HL-60 (cell line): Measurements from ENCODE around the gene KCNMA1.
A peak's percentile ranks its signal among the peaks of the same experiment; 100 is the strongest.

Experiments used
- DNase-seq, 2 experiments: peaks; one replicate each; pipeline ENCODE4 v3.0.0-alpha.2; 2010 to 2020; ENCODE audit warnings: low read depth in 1 of 2, low spot score in 1 of 2
- H3K27ac ChIP-seq: fragments of 250-450 bp; sonication (Bioruptor Pico); replicated peaks from 2 replicates; pipeline ENCODE4 v1.5.1; 2020; ENCODE audit warnings: mild to moderate bottlenecking, moderate library complexity
- H3K27me3 ChIP-seq: fragments of 250-450 bp; sonication (Bioruptor Pico); 2 replicates; pipeline ENCODE4 v1.5.1; 2021; ENCODE audit warnings: mild to moderate bottlenecking, moderate library complexity; ENCODE audit not compliant: insufficient read depth, poor library complexity, severe bottlenecking
- H3K4me3 ChIP-seq: replicated peaks from 2 replicates; pipeline ENCODE4 v1.5.1; 2011; ENCODE audit warnings: mild to moderate bottlenecking, control low read depth, low read length; ENCODE audit not compliant: insufficient read depth
- GABPA ChIP-seq: IDR thresholded peaks from 2 replicates; pipeline ENCODE4 v1.6.1; 2012; ENCODE audit warnings: low read depth
- POLR2AphosphoS5 ChIP-seq: IDR thresholded peaks from 2 replicates; pipeline ENCODE4 v1.6.1; 2012; ENCODE audit warnings: low read depth
- REST ChIP-seq: IDR thresholded peaks from 2 replicates; pipeline ENCODE4 v1.6.1; 2012; ENCODE audit warnings: low read depth; ENCODE audit not compliant: insufficient replicate concordance
- SPI1 ChIP-seq: IDR thresholded peaks from 2 replicates; pipeline ENCODE4 v1.6.1; 2012; ENCODE audit warnings: low read depth, mild to moderate bottlenecking, borderline replicate concordance
- TF ChIP-seq, protein P1 (sequence below): IDR thresholded peaks from one replicate; pipeline ENCODE4 v1.5.1; 2011; ENCODE audit warnings: low read length, control low read depth, inconsistent platforms; ENCODE audit not compliant: insufficient read depth

KCNMA1 gene

DNA sequence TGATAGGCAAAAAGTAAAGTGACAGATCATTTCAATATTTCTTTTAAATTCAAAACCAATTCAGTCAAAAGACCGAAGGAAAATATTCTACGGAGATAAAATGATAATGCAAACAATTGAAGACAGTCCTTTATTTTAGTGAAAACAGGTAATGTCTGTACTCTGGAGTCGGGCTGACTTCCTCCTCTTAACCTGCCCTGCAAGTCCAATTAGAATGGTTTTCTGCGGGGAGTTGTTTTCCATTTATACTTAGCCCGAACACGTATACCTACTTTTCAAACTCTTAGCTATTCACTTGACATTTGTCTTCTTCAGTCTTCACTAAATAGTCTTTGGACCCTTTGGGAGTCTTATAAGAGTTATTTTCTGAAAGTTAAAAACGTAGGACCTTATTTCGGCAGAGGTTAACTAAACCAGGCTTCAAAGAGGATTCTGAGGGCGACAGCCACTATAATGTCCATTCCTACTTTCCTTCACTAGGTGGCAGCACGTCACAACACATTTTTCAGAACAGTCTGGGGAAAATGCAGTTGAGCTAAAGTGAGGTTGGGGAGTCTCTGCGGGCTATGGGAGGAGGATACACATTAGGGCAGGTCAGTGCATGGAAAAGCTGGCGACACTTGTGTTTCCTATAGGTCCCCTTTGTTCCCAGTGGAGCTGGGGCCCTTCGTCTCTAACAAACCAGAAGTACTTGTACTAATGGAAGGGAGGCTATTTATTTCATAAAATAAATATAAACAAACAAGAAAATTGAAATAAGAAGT, 472.0 kb downstream of the KCNMA1 start:
- H3K27me3 ChIP-seq: peaks cover 3% of the 10 kb centered on the region
- DNase-seq: peak; percentile 11 to 38
- TF ChIP-seq REST: no peak
- no peak for TF ChIP-seq SPI1
- TF ChIP-seq, protein P1, sequence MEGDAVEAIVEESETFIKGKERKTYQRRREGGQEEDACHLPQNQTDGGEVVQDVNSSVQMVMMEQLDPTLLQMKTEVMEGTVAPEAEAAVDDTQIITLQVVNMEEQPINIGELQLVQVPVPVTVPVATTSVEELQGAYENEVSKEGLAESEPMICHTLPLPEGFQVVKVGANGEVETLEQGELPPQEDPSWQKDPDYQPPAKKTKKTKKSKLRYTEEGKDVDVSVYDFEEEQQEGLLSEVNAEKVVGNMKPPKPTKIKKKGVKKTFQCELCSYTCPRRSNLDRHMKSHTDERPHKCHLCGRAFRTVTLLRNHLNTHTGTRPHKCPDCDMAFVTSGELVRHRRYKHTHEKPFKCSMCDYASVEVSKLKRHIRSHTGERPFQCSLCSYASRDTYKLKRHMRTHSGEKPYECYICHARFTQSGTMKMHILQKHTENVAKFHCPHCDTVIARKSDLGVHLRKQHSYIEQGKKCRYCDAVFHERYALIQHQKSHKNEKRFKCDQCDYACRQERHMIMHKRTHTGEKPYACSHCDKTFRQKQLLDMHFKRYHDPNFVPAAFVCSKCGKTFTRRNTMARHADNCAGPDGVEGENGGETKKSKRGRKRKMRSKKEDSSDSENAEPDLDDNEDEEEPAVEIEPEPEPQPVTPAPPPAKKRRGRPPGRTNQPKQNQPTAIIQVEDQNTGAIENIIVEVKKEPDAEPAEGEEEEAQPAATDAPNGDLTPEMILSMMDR: peak; percentile 68
- TF ChIP-seq POLR2AphosphoS5: no peak
- TF ChIP-seq GABPA: no peak
- no peak overlapping the region for H3K4me3 ChIP-seq
- H3K27ac ChIP-seq: no peak overlapping the region

- Histone ChIP-seq H3K27me3 (peaks cover 3% of the 10 kb centered on the region), H3K27ac (no peak overlapping the region), H3K4me3 (no peak overlapping the region)
- DNase-seq: no peak
- TF ChIP-seq REST: no peak
- no peak for TF ChIP-seq SPI1
- no peak for TF ChIP-seq GABPA
- TF ChIP-seq, protein P1: no peak
- no peak for TF ChIP-seq POLR2AphosphoS5
Measured at GRCh38 chr10:77164616-77165311, 472.8 kb downstream of the KCNMA1 start.

- TF ChIP-seq SPI1 (peak; percentile 22; the same call in 1 of the 2 replicates), POLR2AphosphoS5 (no peak)
- no peak overlapping the region for H3K27ac ChIP-seq
- no peak overlapping the region for H3K4me3 ChIP-seq
- no peak for DNase-seq
- H3K27me3 ChIP-seq: peaks cover 3% of the 10 kb centered on the region
Measured at GRCh38 chr10:77163670-77164348, 473.8 kb downstream of the KCNMA1 start.

GRCh38 chr10:77162697-77163096, 474.9 kb downstream of the KCNMA1 start:
- no peak for DNase-seq
- TF ChIP-seq POLR2AphosphoS5 (no peak), REST (no peak), SPI1 (no peak), GABPA (no peak)
- TF ChIP-seq, protein P1: no peak
- peaks cover 6% of the 10 kb centered on the region for H3K27me3 ChIP-seq
- no peak overlapping the region for H3K4me3 ChIP-seq
- H3K27ac ChIP-seq: no peak overlapping the region
